IMR-90 (cell line): ENCODE data around the gene RDH16. TPM values are rescaled to one million over a fixed set of nuclear protein-coding genes. Genes with fewer than 3 reads are reported as not detected.

ENCODE experiments used
- ATAC-seq: fragments of 200-7000 bp; cut with Tn5 transposase; 2 replicates; pipeline ENCODE4 v1.9.1; 2020; ENCODE audit warnings: low read depth, mild to moderate bottlenecking, moderate library complexity
- BruUV-seq: library from RNA; stranded (reverse); fragments of 400-500 nt; replicated peaks from 2 replicates; lab custom pipeline; 2021; lab: Mats Ljungman, UMichigan
- CTCF ChIA-PET: fragments of 300-600 bp; formaldehyde crosslinking; extraction: SDS; loops from one replicate; lab custom pipeline; 2021; ENCODE audit warnings: antibody characterized with exemption; lab: Yijun Ruan, JAX
- POLR2A ChIA-PET: fragments of 300-600 bp; sonication (Branson Sonifier 250); formaldehyde crosslinking; loops from one replicate; lab custom pipeline; 2022; ENCODE audit warnings: antibody characterized with exemption; ENCODE audit not compliant: unreplicated experiment; lab: Charles Lee
- DNase-seq: peaks from one replicate; pipeline ENCODE4 v3.0.0; 2013
- H2AFZ ChIP-seq: replicated peaks from 2 replicates; pipeline ENCODE3; 2013; ENCODE audit warnings: low read length, mild to moderate bottlenecking; ENCODE audit not compliant: poor library complexity
- H2AK5ac ChIP-seq: 2 replicates; pipeline ENCODE4 v1.6.1; 2013; ENCODE audit warnings: low read depth, low read length, inconsistent platforms
- H2AK9ac ChIP-seq: replicated peaks from 2 replicates; pipeline ENCODE3; 2013; ENCODE audit warnings: mild to moderate bottlenecking, low read depth, low read length, moderate library complexity; ENCODE audit not compliant: poor library complexity
- H2BK120ac ChIP-seq: 2 replicates; pipeline ENCODE4 v1.6.1; 2013; ENCODE audit warnings: low read depth, low read length, inconsistent platforms
- H2BK15ac ChIP-seq: 3 replicates; pipeline ENCODE4 v1.6.1; 2013; ENCODE audit warnings: low read depth, low read length, inconsistent platforms
- H2BK20ac ChIP-seq: 2 replicates; pipeline ENCODE4 v1.6.1; 2013; ENCODE audit warnings: low read depth, mild to moderate bottlenecking, inconsistent platforms, low read length, moderate library complexity
- H2BK5ac ChIP-seq: 2 replicates; pipeline ENCODE4 v1.6.1; 2013; ENCODE audit warnings: mild to moderate bottlenecking, low read depth, low read length, inconsistent platforms; ENCODE audit not compliant: poor library complexity, severe bottlenecking
- H3K14ac ChIP-seq: replicated peaks from 2 replicates; pipeline ENCODE4 v1.6.1; 2013; ENCODE audit warnings: low read depth, low read length, inconsistent platforms
- H3K18ac ChIP-seq: 2 replicates; pipeline ENCODE4 v1.6.1; 2013; ENCODE audit warnings: low read depth, low read length, control low read depth
- H3K23ac ChIP-seq: 2 replicates; pipeline ENCODE4 v1.6.1; 2013; ENCODE audit warnings: low read depth, low read length, inconsistent platforms
- H3K27ac ChIP-seq: 2 replicates; pipeline ENCODE4 v1.5.1; 2013; ENCODE audit warnings: mild to moderate bottlenecking, control low read depth, low read length; ENCODE audit not compliant: insufficient read depth
- H3K27me3 ChIP-seq: 2 replicates; pipeline ENCODE4 v1.6.1; 2013; ENCODE audit warnings: low read length; ENCODE audit not compliant: control insufficient read depth, insufficient read depth
- H3K36me3 ChIP-seq: 2 replicates; pipeline ENCODE4 v1.6.1; 2013; ENCODE audit warnings: low read length, mixed read lengths; ENCODE audit not compliant: control insufficient read depth, insufficient read depth
- H3K4ac ChIP-seq: 2 replicates; pipeline ENCODE4 v1.6.1; 2013; ENCODE audit warnings: low read depth, low read length, inconsistent platforms
- H3K4me1 ChIP-seq: 2 replicates; pipeline ENCODE4 v1.6.1; 2013; ENCODE audit warnings: low read length, mixed read lengths; ENCODE audit not compliant: control insufficient read depth, insufficient read depth
- H3K4me2 ChIP-seq: 2 replicates; pipeline ENCODE4 v1.6.1; 2013; ENCODE audit warnings: low read depth, mild to moderate bottlenecking, control low read depth, low read length, moderate library complexity
- H3K4me3 ChIP-seq: 2 replicates; pipeline ENCODE4 v1.5.1; 2013; ENCODE audit warnings: low read depth, mild to moderate bottlenecking, control low read depth, low read length, moderate library complexity; ENCODE audit not compliant: insufficient read depth
- H3K56ac ChIP-seq: 2 replicates; pipeline ENCODE4 v1.6.1; 2013; ENCODE audit warnings: low read length, inconsistent platforms; ENCODE audit not compliant: insufficient read depth; ENCODE audit errors: extremely low read depth
- H3K79me1 ChIP-seq, 2 experiments: 2 replicates each; pipeline ENCODE4 v1.6.1; 2013; ENCODE audit warnings: low read length in 2 of 2, inconsistent platforms in 1 of 2, low read depth in 1 of 2
- H3K9ac ChIP-seq: 2 replicates; pipeline ENCODE4 v1.6.1; 2013; ENCODE audit warnings: low read depth, low read length, control low read depth
- H3K9me1 ChIP-seq: 2 replicates; pipeline ENCODE4 v1.6.1; 2013; ENCODE audit warnings: low read length, inconsistent platforms; ENCODE audit not compliant: insufficient read depth
- H3K9me3 ChIP-seq: 2 replicates; pipeline ENCODE4 v1.6.1; 2013; ENCODE audit warnings: low read length; ENCODE audit not compliant: control insufficient read depth, insufficient read depth
- H4K20me1 ChIP-seq: 2 replicates; pipeline ENCODE4 v1.6.1; 2013; ENCODE audit warnings: low read length, inconsistent platforms; ENCODE audit not compliant: insufficient read depth
- H4K5ac ChIP-seq: 2 replicates; pipeline ENCODE4 v1.6.1; 2013; ENCODE audit warnings: mild to moderate bottlenecking, low read depth, low read length, control low read depth
- H4K8ac ChIP-seq, 2 experiments: 2 replicates each; pipeline ENCODE4 v1.6.1; 2013; ENCODE audit warnings: low read depth in 2 of 2, low read length in 2 of 2, control low read depth in 1 of 2, inconsistent platforms in 1 of 2
- H4K91ac ChIP-seq: 2 replicates; pipeline ENCODE4 v1.6.1; 2013; ENCODE audit warnings: low read depth, low read length, inconsistent platforms; ENCODE audit not compliant: insufficient read depth
- BHLHE40 ChIP-seq: fragments of 150-350 bp; IDR thresholded peaks from 2 replicates; pipeline ENCODE4 v1.6.1; 2016; ENCODE audit warnings: mild to moderate bottlenecking, low read depth, low read length
- CEBPB ChIP-seq: IDR thresholded peaks from 2 replicates; pipeline ENCODE4 v1.6.1; 2012; ENCODE audit warnings: low read depth, low read length, improper control_type of control experiment
- FOS ChIP-seq: fragments of 150-350 bp; IDR thresholded peaks from 2 replicates; pipeline ENCODE4 v1.6.1; 2016; ENCODE audit warnings: low read depth, low read length
- MXI1 ChIP-seq: IDR thresholded peaks from 2 replicates; pipeline ENCODE4 v1.6.1; 2012; ENCODE audit warnings: low read depth, mild to moderate bottlenecking, low read length, moderate library complexity, borderline replicate concordance
- POLR2A ChIP-seq: IDR thresholded peaks from 2 replicates; pipeline ENCODE4 v1.6.1; 2012; ENCODE audit warnings: mild to moderate bottlenecking, low read depth, low read length
- RAD21 ChIP-seq: IDR thresholded peaks from 2 replicates; pipeline ENCODE4 v1.6.1; 2012; ENCODE audit warnings: low read length, improper control_type of control experiment
- RCOR1 ChIP-seq: IDR thresholded peaks from 2 replicates; pipeline ENCODE4 v1.6.1; 2012; ENCODE audit warnings: mild to moderate bottlenecking, low read length, improper control_type of control experiment; ENCODE audit not compliant: insufficient replicate concordance
- RFX5 ChIP-seq: IDR thresholded peaks from 2 replicates; pipeline ENCODE4 v1.8.0; 2012; ENCODE audit warnings: low read depth, mild to moderate bottlenecking, low read length, moderate library complexity
- SMC3 ChIP-seq: fragments of 150-350 bp; IDR thresholded peaks from 2 replicates; pipeline ENCODE4 v1.6.1; 2016; ENCODE audit warnings: low read depth, mild to moderate bottlenecking, antibody characterized with exemption, low read length, moderate library complexity
- WGBS, 2 experiments: methylation state at CpG; one replicate each; pipeline versions ENCODE4 v1.1.5 to v1.1.7; 2013; ENCODE audit warnings: missing lambda C conversion rate in 2 of 2; ENCODE audit not compliant: insufficient read length in 1 of 2; ENCODE audit errors: extremely low coverage in 2 of 2; 5-methylcytosine and 5-hydroxymethylcytosine counted together
- dilution Hi-C: fragments of 300-500 bp; cut with HindIII; formaldehyde crosslinking; loops from one replicate; pipeline ENCODE4 v1.14.3; 2018; ENCODE audit warnings: low sequenced_read_pairs; ENCODE audit not compliant: unreplicated experiment
- in situ Hi-C: fragments of 300-500 bp; cut with MboI; formaldehyde crosslinking; loops from 3 replicates; pipeline ENCODE4 v1.14.3; 2019; ENCODE audit warnings: low sequenced_read_pairs, inconsistent platforms, mixed read lengths
- intact Hi-C: fragments of 100-400 bp; cut with micrococcal nuclease; formaldehyde crosslinking; loops from 2 replicates; pipeline ENCODE4 v1.10.0; 2022
- polyA plus RNA-seq, 3 experiments: library from polyadenylated mRNA; depleted of rRNA; stranded (reverse); fragments of >200 nt; gene quantifications; 2 replicates each; pipeline ENCODE4 v1.2.3, GENCODE V29; 2012; ENCODE audit warnings: low replicate concordance in 1 of 3
- total RNA-seq: library from RNA; depleted of rRNA; stranded (reverse); fragments of >200 nt; gene quantifications from 2 replicates; pipeline ENCODE4 v1.2.3, GENCODE V29; 2012
- TF ChIP-seq, protein P1 (sequence below): conservative IDR thresholded peaks from 2 replicates; pipeline ENCODE4 v1.5.1; 2012; ENCODE audit warnings: mild to moderate bottlenecking, low read depth, low read length, improper control_type of control experiment

RDH16 gene
- total and polyA plus RNA-seq, 2 of the 4 experiments (the other 2 are of a cell fraction), result not detected

- Histone ChIP-seq H2BK5ac (no peak overlapping the region), H3K9ac (no peak overlapping the region), H3K23ac (no peak overlapping the region), H3K36me3 (no peaks in the 10 kb centered on the region), H2BK20ac (no peak overlapping the region), H2BK120ac (no peak overlapping the region), H2AK9ac (no peak overlapping the region), H3K4me3 (no peak overlapping the region), H3K4ac (no peak overlapping the region), H4K20me1 (no peaks in the 10 kb centered on the region), H3K14ac (no peak overlapping the region), H4K91ac (no peak overlapping the region), H3K27me3 (peaks cover 5% of the 10 kb centered on the region; the same call in 1 of the 2 replicates), H2AK5ac (no peak overlapping the region), H3K27ac (no peak overlapping the region), H3K79me1 (no peaks in the 10 kb centered on the region), H3K4me1 (no peaks in the 10 kb centered on the region), H3K4me2 (no peak overlapping the region), H4K8ac (no peak overlapping the region), H2AFZ (no peak overlapping the region), H3K9me3 (no peaks in the 10 kb centered on the region), H3K18ac (no peak overlapping the region), H4K5ac (no peak overlapping the region), H3K56ac (no peak overlapping the region), H3K9me1 (no peaks in the 10 kb centered on the region), H2BK15ac (no peak overlapping the region)
- POLR2A ChIA-PET, result no interaction called here
- ATAC-seq (no peak), DNase-seq (no peak)
- dilution Hi-C loops, result no loop called here
- no CpG with 5 or more reads among the region's 3 CpGs for WGBS, 2 experiments
- CTCF ChIA-PET, result no interaction called here
- no peak for TF ChIP-seq CEBPB
- TF ChIP-seq, protein P1, sequence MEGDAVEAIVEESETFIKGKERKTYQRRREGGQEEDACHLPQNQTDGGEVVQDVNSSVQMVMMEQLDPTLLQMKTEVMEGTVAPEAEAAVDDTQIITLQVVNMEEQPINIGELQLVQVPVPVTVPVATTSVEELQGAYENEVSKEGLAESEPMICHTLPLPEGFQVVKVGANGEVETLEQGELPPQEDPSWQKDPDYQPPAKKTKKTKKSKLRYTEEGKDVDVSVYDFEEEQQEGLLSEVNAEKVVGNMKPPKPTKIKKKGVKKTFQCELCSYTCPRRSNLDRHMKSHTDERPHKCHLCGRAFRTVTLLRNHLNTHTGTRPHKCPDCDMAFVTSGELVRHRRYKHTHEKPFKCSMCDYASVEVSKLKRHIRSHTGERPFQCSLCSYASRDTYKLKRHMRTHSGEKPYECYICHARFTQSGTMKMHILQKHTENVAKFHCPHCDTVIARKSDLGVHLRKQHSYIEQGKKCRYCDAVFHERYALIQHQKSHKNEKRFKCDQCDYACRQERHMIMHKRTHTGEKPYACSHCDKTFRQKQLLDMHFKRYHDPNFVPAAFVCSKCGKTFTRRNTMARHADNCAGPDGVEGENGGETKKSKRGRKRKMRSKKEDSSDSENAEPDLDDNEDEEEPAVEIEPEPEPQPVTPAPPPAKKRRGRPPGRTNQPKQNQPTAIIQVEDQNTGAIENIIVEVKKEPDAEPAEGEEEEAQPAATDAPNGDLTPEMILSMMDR, result no peak
- TF ChIP-seq RFX5, result no peak
- TF ChIP-seq RCOR1, result no peak
- no peak for TF ChIP-seq FOS
- no peak for TF ChIP-seq MXI1
- TF ChIP-seq SMC3, result no peak
- TF ChIP-seq RAD21, result no peak
- no peak for TF ChIP-seq BHLHE40
- TF ChIP-seq POLR2A, result no peak
- no TSS peak for BruUV-seq
- intact Hi-C loops, result no loop called here
- in situ Hi-C loops, result loop anchor here (25.0 kb wide), 1 partner anchor 466 kb away; the partner anchor contains the start of gene RBMS2
These were observed 21.2 kb upstream of the RDH16 start for GRCh38 chr12:56978397-56979138.
